HL-60 (cell line): Measurements from ENCODE around the gene ELL2.

ENCODE experiments used
- DNase-seq, 2 experiments: peaks; one replicate each; pipeline ENCODE4 v3.0.0-alpha.2; 2010 to 2020; ENCODE audit warnings: low read depth in 1 of 2, low spot score in 1 of 2
- H3K27ac ChIP-seq: fragments of 250-450 bp; sonication (Bioruptor Pico); replicated peaks from 2 replicates; pipeline ENCODE4 v1.5.1; 2020; ENCODE audit warnings: mild to moderate bottlenecking, moderate library complexity
- H3K27me3 ChIP-seq: fragments of 250-450 bp; sonication (Bioruptor Pico); 2 replicates; pipeline ENCODE4 v1.5.1; 2021; ENCODE audit warnings: mild to moderate bottlenecking, moderate library complexity; ENCODE audit not compliant: insufficient read depth, poor library complexity, severe bottlenecking
- H3K4me3 ChIP-seq: replicated peaks from 2 replicates; pipeline ENCODE4 v1.5.1; 2011; ENCODE audit warnings: mild to moderate bottlenecking, control low read depth, low read length; ENCODE audit not compliant: insufficient read depth
- CTCF ChIP-seq: IDR thresholded peaks from one replicate; pipeline ENCODE4 v1.5.1; 2011; ENCODE audit warnings: low read length, control low read depth, inconsistent platforms; ENCODE audit not compliant: insufficient read depth
- GABPA ChIP-seq: IDR thresholded peaks from 2 replicates; pipeline ENCODE4 v1.6.1; 2012; ENCODE audit warnings: low read depth
- POLR2AphosphoS5 ChIP-seq: IDR thresholded peaks from 2 replicates; pipeline ENCODE4 v1.6.1; 2012; ENCODE audit warnings: low read depth
- REST ChIP-seq: IDR thresholded peaks from 2 replicates; pipeline ENCODE4 v1.6.1; 2012; ENCODE audit warnings: low read depth; ENCODE audit not compliant: insufficient replicate concordance
- SPI1 ChIP-seq: IDR thresholded peaks from 2 replicates; pipeline ENCODE4 v1.6.1; 2012; ENCODE audit warnings: low read depth, mild to moderate bottlenecking, borderline replicate concordance

ELL2 gene

DNA sequence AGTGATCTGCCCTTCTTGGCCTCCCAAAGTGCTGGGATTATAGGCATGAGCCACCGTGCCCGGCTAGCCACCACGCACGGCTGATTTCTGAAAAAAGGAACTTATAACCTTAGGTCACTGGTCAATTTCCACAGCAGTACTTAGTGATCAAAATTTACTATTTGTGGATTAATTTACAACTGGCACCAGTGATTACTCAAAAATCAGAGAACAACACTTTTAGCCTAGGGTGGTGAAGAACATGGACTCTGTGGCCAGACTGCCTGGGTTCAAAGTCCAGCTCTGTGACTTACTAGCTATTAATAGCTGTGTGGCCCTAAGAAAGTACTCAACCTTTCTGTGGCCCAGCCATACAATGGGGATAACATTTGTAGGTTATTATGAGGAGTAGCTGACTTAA lies 88.3 kb downstream of the ELL2 start:
- no peak overlapping the region for H3K27ac ChIP-seq
- DNase-seq: no peak
- TF ChIP-seq REST (no peak), GABPA (no peak), POLR2AphosphoS5 (no peak), CTCF (no peak), SPI1 (no peak)
- H3K4me3 ChIP-seq: no peak overlapping the region
- no peaks in the 10 kb centered on the region for H3K27me3 ChIP-seq

DNA sequence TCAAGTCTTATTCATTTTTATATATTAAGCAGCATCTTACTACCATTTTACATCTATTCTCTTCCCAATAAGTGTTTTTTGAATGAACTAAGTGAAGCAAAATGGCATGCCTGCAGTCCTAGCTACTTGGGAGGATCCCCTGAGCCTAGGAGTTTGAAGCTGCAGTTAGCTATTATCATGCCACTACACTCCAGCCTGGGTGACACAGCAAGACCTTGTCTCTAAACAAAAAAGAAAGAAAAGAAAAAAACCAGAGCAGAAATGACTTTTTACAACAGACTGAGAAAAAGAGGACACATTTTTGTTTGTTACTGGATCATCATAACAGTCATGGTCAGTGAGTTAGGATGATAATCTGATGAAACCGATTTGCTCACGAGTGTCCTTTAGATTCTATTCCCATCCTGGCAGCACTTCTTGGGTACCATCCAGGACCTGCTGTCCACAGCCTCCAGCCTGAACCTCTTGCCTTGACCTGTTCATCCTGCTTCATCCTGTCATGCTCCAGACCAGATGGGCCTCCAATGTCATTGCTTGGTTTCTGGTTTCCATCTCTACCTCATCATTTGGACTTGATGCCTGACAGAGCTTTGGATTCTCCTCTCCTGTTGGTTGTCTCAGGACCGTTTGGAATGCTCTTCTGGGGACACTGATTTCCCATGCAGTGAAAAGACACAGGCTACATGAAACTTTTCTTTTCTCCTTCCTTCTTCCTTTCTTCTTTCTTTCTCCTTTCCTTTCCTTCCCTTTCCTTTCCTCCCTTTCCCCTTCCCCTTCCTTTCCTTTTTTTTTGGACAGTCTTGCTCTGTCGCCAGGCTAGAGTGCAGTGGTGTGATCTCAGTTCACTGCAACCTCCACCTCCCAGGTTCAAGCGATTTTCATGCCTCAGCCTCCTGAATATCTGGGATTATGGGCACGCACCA lies 89.0 kb downstream of the ELL2 start:
- no peak for TF ChIP-seq CTCF
- no peak overlapping the region for H3K27ac ChIP-seq
- no peak for DNase-seq
- no peaks in the 10 kb centered on the region for H3K27me3 ChIP-seq
- no peak overlapping the region for H3K4me3 ChIP-seq

- no peak overlapping the region for H3K4me3 ChIP-seq
- no peak for DNase-seq
- no peak overlapping the region for H3K27ac ChIP-seq
- H3K27me3 ChIP-seq: no peaks in the 10 kb centered on the region
- TF ChIP-seq POLR2AphosphoS5 (no peak), GABPA (no peak), CTCF (no peak), REST (no peak), SPI1 (no peak)
These were observed 90.4 kb downstream of the ELL2 start for GRCh38 chr5:95871146-95871806.
